Activated B cell treated with CpG ODN at 0.5 μM for 24 hours (primary cell): ENCODE data around the gene CNNM2. TPM values are rescaled to one million over a fixed set of nuclear protein-coding genes. Genes with fewer than 3 reads are reported as not detected.

Source experiments
- ATAC-seq: fragments of 200-7000 bp; cut with Tn5 transposase; one replicate; pipeline ENCODE4 v1.10.0; 2021; ENCODE audit warnings: low read depth, mild to moderate bottlenecking, moderate library complexity
- CTCF ChIA-PET: fragments of 350-600 bp; sonication (Branson Sonifier 250); formaldehyde crosslinking; loops from one replicate; lab custom pipeline; 2021; ENCODE audit warnings: antibody characterized with exemption; lab: Charles Lee
- POLR2A ChIA-PET: fragments of 350-600 bp; sonication (Branson Sonifier 250); formaldehyde crosslinking; loops from one replicate; lab custom pipeline; 2021; ENCODE audit warnings: antibody characterized with exemption; lab: Charles Lee
- DNase-seq: peaks from one replicate; pipeline ENCODE4 v3.0.0; 2022
- H3K27ac Mint-ChIP-seq: one replicate; pipeline ENCODE4 v1.8.0; 2020; ENCODE audit warnings: mixed read lengths
- H3K27me3 Mint-ChIP-seq: one replicate; pipeline ENCODE4 v1.8.0; 2021; ENCODE audit warnings: mixed read lengths
- H3K36me3 Mint-ChIP-seq: one replicate; pipeline ENCODE4 v1.8.0; 2021; ENCODE audit warnings: low read depth, mixed read lengths
- H3K4me1 Mint-ChIP-seq: one replicate; pipeline ENCODE4 v1.8.0; 2021; ENCODE audit warnings: mixed read lengths
- H3K4me3 Mint-ChIP-seq: one replicate; pipeline ENCODE4 v1.8.0; 2020; ENCODE audit warnings: mild to moderate bottlenecking, mixed read lengths
- H3K9me3 Mint-ChIP-seq: one replicate; pipeline ENCODE4 v1.8.0; 2020; ENCODE audit warnings: mixed read lengths
- intact Hi-C: fragments of 100-400 bp; cut with micrococcal nuclease; formaldehyde crosslinking; loops from one replicate; pipeline ENCODE4 v1.15.1; 2024
- total RNA-seq: library from RNA; stranded (reverse); gene quantifications from 2 replicates; pipeline ENCODE4 v1.2.3, GENCODE V29; 2022
- TF ChIP-seq, protein P1 (sequence below): fragments of 200-600 bp; IDR thresholded peaks from one replicate; pipeline ENCODE4 v1.8.0; 2022; ENCODE audit warnings: antibody characterized with exemption, mild to moderate bottlenecking

Gene CNNM2
- total RNA-seq, 1 donor from 2014 or later: 7.3 TPM

- no peaks in the 10 kb centered on the region for H3K4me1 Mint-ChIP-seq
- ChIA-PET POLR2A (no interaction called here), CTCF (no interaction called here)
- no peaks in the 10 kb centered on the region for H3K9me3 Mint-ChIP-seq
- TF ChIP-seq, protein P1, sequence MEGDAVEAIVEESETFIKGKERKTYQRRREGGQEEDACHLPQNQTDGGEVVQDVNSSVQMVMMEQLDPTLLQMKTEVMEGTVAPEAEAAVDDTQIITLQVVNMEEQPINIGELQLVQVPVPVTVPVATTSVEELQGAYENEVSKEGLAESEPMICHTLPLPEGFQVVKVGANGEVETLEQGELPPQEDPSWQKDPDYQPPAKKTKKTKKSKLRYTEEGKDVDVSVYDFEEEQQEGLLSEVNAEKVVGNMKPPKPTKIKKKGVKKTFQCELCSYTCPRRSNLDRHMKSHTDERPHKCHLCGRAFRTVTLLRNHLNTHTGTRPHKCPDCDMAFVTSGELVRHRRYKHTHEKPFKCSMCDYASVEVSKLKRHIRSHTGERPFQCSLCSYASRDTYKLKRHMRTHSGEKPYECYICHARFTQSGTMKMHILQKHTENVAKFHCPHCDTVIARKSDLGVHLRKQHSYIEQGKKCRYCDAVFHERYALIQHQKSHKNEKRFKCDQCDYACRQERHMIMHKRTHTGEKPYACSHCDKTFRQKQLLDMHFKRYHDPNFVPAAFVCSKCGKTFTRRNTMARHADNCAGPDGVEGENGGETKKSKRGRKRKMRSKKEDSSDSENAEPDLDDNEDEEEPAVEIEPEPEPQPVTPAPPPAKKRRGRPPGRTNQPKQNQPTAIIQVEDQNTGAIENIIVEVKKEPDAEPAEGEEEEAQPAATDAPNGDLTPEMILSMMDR: no peak
- intact Hi-C loops: no loop called here
- ATAC-seq (no peak), DNase-seq (no peak)
- H3K27ac Mint-ChIP-seq: no peak overlapping the region
- no peaks in the 10 kb centered on the region for H3K27me3 Mint-ChIP-seq
- H3K4me3 Mint-ChIP-seq: no peak overlapping the region
- H3K36me3 Mint-ChIP-seq: no peaks in the 10 kb centered on the region
Measured at GRCh38 chr10:102984086-102984485, 66.0 kb downstream of the CNNM2 start.

DNA sequence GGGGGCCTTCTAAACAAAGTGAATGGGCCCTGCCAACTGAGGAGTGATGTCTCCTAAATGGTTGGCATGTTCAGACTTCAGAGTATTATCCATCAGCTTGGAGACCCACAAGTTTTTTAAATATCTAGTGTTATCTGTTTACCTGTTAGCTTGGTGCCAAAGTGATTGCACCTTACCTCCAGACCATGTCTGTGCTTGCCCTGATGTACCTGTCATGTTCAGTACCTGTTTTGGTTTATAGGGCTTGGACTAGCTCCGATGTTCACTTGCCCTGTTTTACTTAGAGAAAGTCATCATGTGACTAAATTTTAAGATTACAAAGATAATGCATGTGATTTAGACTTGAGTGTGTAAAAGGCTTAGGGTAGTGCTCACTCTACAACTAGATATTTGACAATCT is 67.7 kb downstream of the CNNM2 start:
- TF ChIP-seq, protein P1: no peak
- CTCF ChIA-PET: interaction anchor here (0.7 kb wide), 1 partner anchor 25 kb away, joined by 3 read pairs; no protein-coding TSS in a partner anchor
- H3K9me3 Mint-ChIP-seq: no peaks in the 10 kb centered on the region
- no peaks in the 10 kb centered on the region for H3K27me3 Mint-ChIP-seq
- no peaks in the 10 kb centered on the region for H3K4me1 Mint-ChIP-seq
- DNase-seq (no peak), ATAC-seq (no peak)
- no peak overlapping the region for H3K4me3 Mint-ChIP-seq
- intact Hi-C loops: no loop called here
- no peak overlapping the region for H3K27ac Mint-ChIP-seq
- POLR2A ChIA-PET: no interaction called here
- no peaks in the 10 kb centered on the region for H3K36me3 Mint-ChIP-seq

DNA sequence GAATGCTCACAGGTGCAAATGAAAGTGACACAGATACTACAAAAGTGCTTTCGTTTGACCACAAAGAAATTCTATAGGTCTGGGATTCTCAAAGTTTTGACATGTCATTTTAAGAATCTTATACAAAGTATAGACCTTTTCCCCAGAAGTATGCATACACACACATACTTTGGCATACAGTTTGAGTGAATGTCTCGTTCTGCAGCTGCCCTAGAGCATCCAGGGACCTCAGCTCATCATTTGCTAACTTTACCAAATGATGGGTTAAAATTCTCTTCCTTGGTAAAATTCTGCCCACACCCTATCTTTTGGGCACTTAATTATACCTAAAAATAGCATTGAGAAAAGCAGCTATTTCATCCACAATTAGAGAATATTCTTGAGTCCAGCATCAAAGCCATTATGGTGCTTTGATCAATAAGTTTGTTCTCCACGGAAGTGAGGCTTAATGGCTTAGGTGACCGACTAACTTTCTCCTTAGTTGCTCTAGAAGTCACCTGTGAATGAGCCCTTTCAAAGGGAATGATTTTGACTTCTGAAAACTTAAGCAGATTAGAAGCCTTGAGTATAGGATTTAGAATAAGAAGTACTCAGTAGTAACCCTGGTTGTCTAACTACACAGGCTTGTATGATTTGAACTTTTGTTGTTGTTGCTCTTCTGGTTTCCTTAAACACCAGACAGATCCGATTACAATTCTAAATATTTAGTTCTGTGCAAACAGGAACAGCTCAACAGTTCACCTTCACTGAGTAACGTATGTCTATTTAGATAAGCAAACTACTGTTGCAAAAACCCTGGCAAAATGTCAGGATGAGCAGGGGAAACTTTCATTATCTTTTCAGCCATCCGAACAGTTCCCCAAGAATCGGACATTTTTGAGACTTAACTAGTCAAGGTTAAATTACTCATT is 70.6 kb downstream of the CNNM2 start:
- POLR2A ChIA-PET: no interaction called here
- CTCF ChIA-PET: no interaction called here
- no peak for ATAC-seq
- Mint-ChIP-seq H3K9me3 (no peaks in the 10 kb centered on the region), H3K36me3 (no peaks in the 10 kb centered on the region), H3K27me3 (no peaks in the 10 kb centered on the region), H3K4me3 (no peak overlapping the region), H3K27ac (no peak overlapping the region), H3K4me1 (no peaks in the 10 kb centered on the region)
- DNase-seq: no peak
- TF ChIP-seq, protein P1: no peak
- intact Hi-C loops: no loop called here

DNA sequence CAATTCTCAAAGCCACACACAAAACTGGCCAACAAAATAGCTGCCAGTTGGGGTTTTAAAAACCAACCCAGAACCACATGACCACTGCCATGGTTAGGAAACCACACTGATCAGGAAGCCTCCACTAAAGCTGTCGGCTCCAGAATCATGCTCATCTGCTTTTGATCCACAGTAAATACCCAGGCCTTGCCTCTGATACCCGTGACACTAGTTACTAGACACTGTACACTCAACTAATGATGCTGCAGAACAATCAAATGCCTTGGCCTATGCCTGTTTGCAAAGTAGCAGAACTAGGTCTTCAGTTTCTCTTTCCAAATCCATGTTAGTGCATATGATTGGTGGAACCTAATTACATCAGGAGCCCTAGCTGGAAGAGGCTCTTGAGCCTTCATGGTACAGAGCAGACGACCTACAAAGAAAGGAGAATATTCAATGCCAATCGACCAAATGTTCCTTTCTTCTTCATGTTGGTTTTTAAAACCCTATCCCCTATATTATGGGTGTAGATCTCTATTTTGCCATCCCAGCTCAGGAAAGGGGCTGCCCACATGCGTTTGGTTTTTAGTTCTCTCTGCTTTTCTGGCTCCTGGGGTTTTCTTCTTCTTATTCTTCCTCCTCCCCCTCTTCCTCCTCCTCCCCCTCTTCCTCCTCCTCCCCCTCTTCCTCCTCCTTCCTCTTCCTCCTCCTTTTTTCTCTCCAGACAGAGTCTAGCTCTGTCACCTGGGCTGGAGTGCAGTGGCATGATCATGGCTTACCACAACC is 76.6 kb downstream of the CNNM2 start:
- ChIA-PET POLR2A (no interaction called here), CTCF (no interaction called here)
- H3K4me3 Mint-ChIP-seq: no peak overlapping the region
- DNase-seq: no peak
- no peak for ATAC-seq
- TF ChIP-seq, protein P1: no peak
- no peaks in the 10 kb centered on the region for H3K27me3 Mint-ChIP-seq
- intact Hi-C loops: no loop called here
- no peaks in the 10 kb centered on the region for H3K36me3 Mint-ChIP-seq
- no peak overlapping the region for H3K27ac Mint-ChIP-seq
- H3K4me1 Mint-ChIP-seq: no peaks in the 10 kb centered on the region
- no peaks in the 10 kb centered on the region for H3K9me3 Mint-ChIP-seq

DNA sequence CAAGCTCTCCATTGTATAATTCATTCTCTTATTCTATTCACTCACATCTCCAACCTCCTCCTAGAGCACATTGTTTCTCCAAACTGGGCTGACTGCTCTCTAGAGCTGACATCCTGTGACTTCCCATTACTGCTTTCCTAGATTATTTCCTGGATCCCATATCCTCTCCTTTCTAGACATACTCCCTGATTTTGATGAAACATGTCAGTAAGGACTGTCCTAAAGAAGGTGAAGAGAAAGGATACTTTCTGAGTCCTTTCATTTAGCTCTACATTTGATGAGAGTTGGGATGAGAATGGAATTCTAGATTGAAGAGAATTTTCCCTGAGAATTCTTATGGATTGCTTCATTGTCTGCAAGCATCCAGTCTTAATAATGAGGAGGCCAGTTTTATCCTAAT is 78.8 kb downstream of the CNNM2 start:
- ATAC-seq: no peak
- intact Hi-C loops: no loop called here
- no peak for DNase-seq
- Mint-ChIP-seq H3K9me3 (no peaks in the 10 kb centered on the region), H3K27ac (no peak overlapping the region), H3K27me3 (no peaks in the 10 kb centered on the region), H3K4me1 (no peaks in the 10 kb centered on the region), H3K36me3 (no peaks in the 10 kb centered on the region), H3K4me3 (no peak overlapping the region)
- TF ChIP-seq, protein P1: no peak
- POLR2A ChIA-PET: no interaction called here
- CTCF ChIA-PET: no interaction called here
